OCI-LY7 (cell line): ENCODE results near the gene SLC30A1.

ENCODE experiments used
- CTCF ChIP-seq: fragments of 200-600 bp; sonication (generic); conservative IDR thresholded peaks from 2 replicates; pipeline ENCODE4 v1.5.1; 2014; ENCODE audit warnings: mild to moderate bottlenecking, antibody characterized with exemption, low read length, moderate library complexity, mixed read lengths
- EZH2phosphoT487 ChIP-seq: fragments of 200-600 bp; sonication (generic); IDR thresholded peaks from 2 replicates; pipeline ENCODE4 v1.6.1; 2018; ENCODE audit warnings: low read depth, borderline replicate concordance, mild to moderate bottlenecking, mixed run types, antibody characterized with exemption, low read length, moderate library complexity, mixed read lengths

GRCh38 chr1:211607754-211608473 is 29.0 kb upstream of the SLC30A1 start:
- TF ChIP-seq CTCF (no peak), EZH2phosphoT487 (no peak)
